KMS-11 (cell line): ENCODE measurements around the gene RNGTT.

Experiments used
- H2AFZ ChIP-seq: fragments of 200-600 bp; sonication (generic); 2 replicates; pipeline ENCODE4 v1.6.1; 2016; ENCODE audit warnings: antibody characterized with exemption, mixed run types, low read depth
- H3K27ac ChIP-seq: fragments of 200-600 bp; sonication (generic); 2 replicates; pipeline ENCODE4 v1.6.1; 2016; ENCODE audit warnings: mild to moderate bottlenecking, mixed run types
- H3K27me3 ChIP-seq: fragments of 200-600 bp; sonication (generic); 2 replicates; pipeline ENCODE4 v1.6.1; 2017; ENCODE audit warnings: mild to moderate bottlenecking, low read depth, mixed run types, moderate library complexity; ENCODE audit not compliant: insufficient read depth
- H3K36me3 ChIP-seq: fragments of 200-600 bp; sonication (generic); 2 replicates; pipeline ENCODE4 v1.6.1; 2017; ENCODE audit warnings: mild to moderate bottlenecking, mixed run types; ENCODE audit not compliant: insufficient read depth
- H3K4me1 ChIP-seq: fragments of 200-600 bp; sonication (generic); 2 replicates; pipeline ENCODE4 v1.6.1; 2016; ENCODE audit warnings: mild to moderate bottlenecking, low read depth, mixed run types; ENCODE audit not compliant: poor library complexity, severe bottlenecking
- H3K4me2 ChIP-seq: fragments of 200-600 bp; sonication (generic); 2 replicates; pipeline ENCODE4 v1.7.0; 2016; ENCODE audit warnings: mild to moderate bottlenecking, mixed run types
- H3K4me3 ChIP-seq: fragments of 200-600 bp; sonication (generic); IDR thresholded peaks from 2 replicates; pipeline ENCODE4 v1.6.1; 2017; ENCODE audit warnings: low read depth, low read length, mixed read lengths; ENCODE audit not compliant: insufficient read depth
- H3K79me2 ChIP-seq: fragments of 200-600 bp; sonication (generic); 2 replicates; pipeline ENCODE4 v1.6.1; 2016; ENCODE audit warnings: low read depth, mixed run types; ENCODE audit not compliant: insufficient read depth
- H3K9ac ChIP-seq: fragments of 200-600 bp; sonication (generic); 2 replicates; pipeline ENCODE4 v1.6.1; 2016; ENCODE audit warnings: mild to moderate bottlenecking, mixed run types
- H4K20me1 ChIP-seq: fragments of 200-600 bp; sonication (generic); 2 replicates; pipeline ENCODE4 v1.6.1; 2016; ENCODE audit warnings: mild to moderate bottlenecking, mixed run types; ENCODE audit not compliant: insufficient read depth
- CTCF ChIP-seq: fragments of 200-600 bp; sonication (generic); conservative IDR thresholded peaks from 2 replicates; pipeline ENCODE4 v1.6.1; 2017; ENCODE audit warnings: low read depth, mild to moderate bottlenecking, antibody characterized with exemption, low read length, moderate library complexity, mixed read lengths

Gene RNGTT

GRCh38 chr6:88704980-88705379 is 258.4 kb downstream of the RNGTT start:
- H4K20me1 ChIP-seq, result no peaks in the 10 kb centered on the region
- 0 out of 2 replicates have a peak overlapping the region, but pooled peaks have one; percentile 0 for H3K4me2 ChIP-seq
- no peaks in the 10 kb centered on the region; the same call in 1 of the 2 replicates for H3K79me2 ChIP-seq
- no peaks in the 10 kb centered on the region for H3K27me3 ChIP-seq
- H3K27ac ChIP-seq, result no peak overlapping the region
- H2AFZ ChIP-seq, result no peak overlapping the region
- H3K36me3 ChIP-seq, result no peaks in the 10 kb centered on the region
- H3K4me3 ChIP-seq, result no peak overlapping the region
- H3K9ac ChIP-seq, result no peak overlapping the region
- no peak for TF ChIP-seq CTCF
- peaks cover 25% of the 10 kb centered on the region for H3K4me1 ChIP-seq

GRCh38 chr6:88702956-88703556 is 260.4 kb downstream of the RNGTT start:
- no peak overlapping the region for H3K4me2 ChIP-seq
- no peaks in the 10 kb centered on the region for H4K20me1 ChIP-seq
- no peaks in the 10 kb centered on the region; the same call in 1 of the 2 replicates for H3K79me2 ChIP-seq
- no peak overlapping the region for H3K4me3 ChIP-seq
- no peak overlapping the region for H3K27ac ChIP-seq
- no peak for TF ChIP-seq CTCF
- H3K4me1 ChIP-seq, result peaks cover 31% of the 10 kb centered on the region
- H3K36me3 ChIP-seq, result no peaks in the 10 kb centered on the region
- H3K9ac ChIP-seq, result no peak overlapping the region
- H3K27me3 ChIP-seq, result no peaks in the 10 kb centered on the region
- H2AFZ ChIP-seq, result no peak overlapping the region

- H3K36me3 ChIP-seq, result no peaks in the 10 kb centered on the region
- no peak overlapping the region for H3K27ac ChIP-seq
- peaks cover 11% of the 10 kb centered on the region for H3K4me1 ChIP-seq
- H3K9ac ChIP-seq, result no peak overlapping the region
- no peaks in the 10 kb centered on the region for H4K20me1 ChIP-seq
- no peaks in the 10 kb centered on the region for H3K27me3 ChIP-seq
- no peaks in the 10 kb centered on the region; the same call in 1 of the 2 replicates for H3K79me2 ChIP-seq
- TF ChIP-seq CTCF, result no peak
- H2AFZ ChIP-seq, result no peak overlapping the region
- H3K4me2 ChIP-seq, result no peak overlapping the region
- no peak overlapping the region for H3K4me3 ChIP-seq
These were observed 264.8 kb downstream of the RNGTT start for GRCh38 chr6:88698661-88699060.

GRCh38 chr6:88695937-88696336 is 267.5 kb downstream of the RNGTT start:
- H3K9ac ChIP-seq, result no peak overlapping the region
- no peak overlapping the region for H3K27ac ChIP-seq
- H3K4me2 ChIP-seq, result no peak overlapping the region
- H3K36me3 ChIP-seq, result no peaks in the 10 kb centered on the region
- TF ChIP-seq CTCF, result no peak
- H3K27me3 ChIP-seq, result no peaks in the 10 kb centered on the region
- H2AFZ ChIP-seq, result no peak overlapping the region
- peaks cover 11% of the 10 kb centered on the region for H3K4me1 ChIP-seq
- H3K4me3 ChIP-seq, result no peak overlapping the region
- no peaks in the 10 kb centered on the region; the same call in 1 of the 2 replicates for H3K79me2 ChIP-seq
- H4K20me1 ChIP-seq, result no peaks in the 10 kb centered on the region
